ENCODE measurements around the gene IL19. TPM values are rescaled to one million over a fixed set of nuclear protein-coding genes. Genes with fewer than 3 reads are reported as not detected.

The IL19 gene
- total and polyA plus RNA-seq, 9 of the 15 experiments (the other 6 are each of a cell fraction or from before 2014, with no cell fraction given) = not detected

DNA sequence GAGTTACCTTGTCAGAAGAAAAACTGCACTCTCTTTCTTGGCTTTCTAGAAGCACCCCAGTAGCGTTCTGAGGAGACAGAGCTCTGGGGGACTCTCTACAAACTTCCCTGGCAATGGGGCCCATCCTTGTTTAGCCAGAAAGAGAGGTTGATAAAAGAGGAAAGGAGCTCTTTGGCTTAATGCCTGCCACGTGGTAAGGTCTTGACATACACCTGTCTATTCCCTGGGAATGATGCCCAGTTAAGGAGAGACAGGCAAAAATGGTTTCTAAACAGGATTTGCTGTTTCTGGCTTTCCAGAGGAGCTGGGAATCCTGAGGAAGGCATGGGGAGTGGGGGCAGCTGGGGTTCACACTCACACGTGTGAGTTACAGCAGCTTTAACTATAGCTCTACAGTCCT, 64.6 kb downstream of the IL19 start:
- no peak overlapping the region for H2AFZ ChIP-seq (ENCODE audit: low read depth, low read length)
- intact Hi-C loops (cut with micrococcal nuclease) = no loop called here
- no peaks in the 10 kb centered on the region for H3K79me2 ChIP-seq (ENCODE audit: control insufficient read depth, insufficient read depth, low read length)
- no peaks in the 10 kb centered on the region for H3K9me1 ChIP-seq (ENCODE audit: control insufficient read depth, insufficient read depth, low read length)
- no peaks in the 10 kb centered on the region; the same call in 1 of the 2 replicates for H4K20me1 ChIP-seq (replicated peaks; ENCODE audit: control insufficient read depth, insufficient read depth, low read length)
- no peak for DNase-seq (ENCODE audit: extremely low read depth in 1 of 4, low spot score in 3 of 4)
- no peak for ATAC-seq
- H3K36me3 ChIP-seq (ENCODE audit: control insufficient read depth, insufficient read depth, low read length) = no peaks in the 10 kb centered on the region
- no peaks in the 10 kb centered on the region; a peak in 1 of 5 replicates for H3K4me1 ChIP-seq (replicated peaks in 1 of 2; ENCODE audit: control insufficient read depth in 2 of 2, insufficient read depth in 2 of 2, low read length in 2 of 2)
- BruUV-seq (replicated peaks) = no TSS peak
- FAIRE-seq = no peak
- no peak overlapping the region for H3K4me2 ChIP-seq (ENCODE audit: insufficient read depth, low read length)
- no peak overlapping the region for H3K4me3 ChIP-seq
- no peak overlapping the region for H3K27ac ChIP-seq (ENCODE audit: extremely low read depth, low read depth, low read length)
- no peaks in the 10 kb centered on the region for H3K9me3 ChIP-seq (replicated peaks; ENCODE audit: control insufficient read depth, insufficient read depth, low read depth, low read length)
- CTCF ChIA-PET (ENCODE audit: low intra/inter-chr PET ratio) = no interaction called here
- POLR2A ChIA-PET = interaction anchor here (0.6 to 1.2 kb wide), 5 partner anchors 9 to 342 kb away, joined by 3 to 5 read pairs (median 3); no protein-coding TSS in a partner anchor
- no peak overlapping the region for H3K9ac ChIP-seq (ENCODE audit: insufficient read depth in 1 of 2, low read depth in 2 of 2, low read length in 2 of 2)
- TF ChIP-seq CEBPB (tag; IDR thresholded peaks at IDR 0.05) (no peak), RERE (CRISPR knock-in tag; IDR thresholded peaks at IDR 0.05; ENCODE audit: borderline replicate concordance) (no peak), CBX1 (IDR thresholded peaks at IDR 0.05; ENCODE audit: low read depth) (no peak)
- WGBS (ENCODE audit: insufficient coverage, low coverage, missing lambda C conversion rate) = 0% methylated on average over 3 of the region's 3 CpGs
- H3K27me3 ChIP-seq (ENCODE audit: control insufficient read depth in 2 of 2, insufficient read depth in 2 of 2, low read length in 2 of 2) = peaks cover 62 to 69% of the 10 kb centered on the region in 2 experiments
- in situ Hi-C loops (cut with MboI) = no loop called here

Data from K562 (cell line).